Endothelial cell of umbilical vein (primary cell): ENCODE results near the gene CAMTA1. TPM values are rescaled to one million over a fixed set of nuclear protein-coding genes. Genes with fewer than 3 reads are reported as not detected.

ENCODE experiments used
- BruUV-seq: library from RNA; stranded (reverse); fragments of 400-500 nt; replicated peaks from 2 replicates; lab custom pipeline; 2021; lab: Mats Ljungman, UMichigan
- CTCF ChIA-PET: fragments of 300-600, 350-600 bp; sonication (Branson Sonifier 250); formaldehyde crosslinking; loops from one replicate; lab custom pipeline; 2021; ENCODE audit warnings: antibody characterized with exemption, inconsistent platforms; lab: Charles Lee
- POLR2A ChIA-PET: fragments of 300-600, 350-600 bp; sonication (Branson Sonifier 250); formaldehyde crosslinking; loops from one replicate; lab custom pipeline; 2021; ENCODE audit warnings: antibody characterized with exemption, inconsistent platforms; lab: Charles Lee
- DNase-seq: peaks from one replicate; pipeline ENCODE4 v3.0.0-alpha.2; 2011; ENCODE audit warnings: low read depth, low spot score
- FAIRE-seq: peaks from 2 replicates; lab custom pipeline; 2011; peaks lifted over from hg19 to GRCh38; lab: Jason Lieb, UNC
- H2AFZ ChIP-seq: 2 replicates; pipeline ENCODE4 v1.6.0; 2012; ENCODE audit warnings: low read depth, low read length, control low read depth, inconsistent platforms
- H3K27ac ChIP-seq: 2 replicates; pipeline ENCODE4 v1.5.1; 2011; ENCODE audit warnings: low read depth, mild to moderate bottlenecking, control low read depth, low read length, moderate library complexity; ENCODE audit not compliant: insufficient read depth
- H3K27me3 ChIP-seq, 2 experiments: 2 replicates each; pipeline versions ENCODE4 v1.6.0 to v1.6.1; 2011; ENCODE audit warnings: low read length in 2 of 2, mixed read lengths in 1 of 2; ENCODE audit not compliant: control insufficient read depth in 2 of 2, insufficient read depth in 2 of 2
- H3K36me3 ChIP-seq, 2 experiments: 2 replicates in 1 of 2; 3 replicates in 1 of 2; pipeline ENCODE4 v1.5.1; 2011; ENCODE audit warnings: low read length in 2 of 2, mild to moderate bottlenecking in 1 of 2, moderate library complexity in 1 of 2; ENCODE audit not compliant: control insufficient read depth in 2 of 2, insufficient read depth in 2 of 2; ENCODE audit errors: extremely low read depth in 1 of 2
- H3K4me1 ChIP-seq: 3 replicates; pipeline ENCODE4 v1.5.1; 2011; ENCODE audit warnings: mild to moderate bottlenecking, low read length; ENCODE audit not compliant: control insufficient read depth, insufficient read depth; ENCODE audit errors: extremely low read depth
- H3K4me2 ChIP-seq: 2 replicates; pipeline ENCODE4 v1.6.1; 2011; ENCODE audit warnings: low read length, control low read depth, mixed read lengths; ENCODE audit not compliant: insufficient read depth
- H3K4me3 ChIP-seq, 3 experiments: fragments of 200-600 bp in 1 of 3; sonication (generic), shearing (Covaris generic) in 1 of 3; replicated peaks in 1 of 3; 2 replicates each; pipeline ENCODE4 v1.5.1; 2011 to 2016; ENCODE audit warnings: control low read depth in 3 of 3, low read length in 3 of 3, mild to moderate bottlenecking in 2 of 3, inconsistent platforms in 1 of 3, low read depth in 1 of 3, moderate library complexity in 1 of 3; ENCODE audit not compliant: insufficient read depth in 1 of 3
- H3K79me2 ChIP-seq: 2 replicates; pipeline ENCODE4 v1.6.0; 2012; ENCODE audit warnings: low read length, inconsistent platforms; ENCODE audit not compliant: control insufficient read depth, insufficient read depth
- H3K9ac ChIP-seq: replicated peaks from 2 replicates; pipeline ENCODE3; 2011; ENCODE audit warnings: low read length, control low read depth; ENCODE audit not compliant: insufficient read depth; ENCODE audit errors: extremely low read depth
- H3K9me1 ChIP-seq: replicated peaks from 3 replicates; pipeline ENCODE4 v1.6.0; 2011; ENCODE audit warnings: mild to moderate bottlenecking, low read length; ENCODE audit not compliant: control insufficient read depth, insufficient read depth; ENCODE audit errors: extremely low read depth
- H3K9me3 ChIP-seq: replicated peaks from 2 replicates; pipeline ENCODE4 v1.5.1; 2012; ENCODE audit warnings: low read length, inconsistent platforms; ENCODE audit not compliant: control insufficient read depth, insufficient read depth
- H4K20me1 ChIP-seq: replicated peaks from 2 replicates; pipeline ENCODE3; 2011; ENCODE audit warnings: mild to moderate bottlenecking, low read length; ENCODE audit not compliant: control insufficient read depth, insufficient read depth; ENCODE audit errors: extremely low read depth
- EZH2 ChIP-seq: IDR thresholded peaks from 2 replicates; pipeline ENCODE4 v1.6.1; 2012; ENCODE audit warnings: borderline replicate concordance, low read depth, mild to moderate bottlenecking, moderate library complexity, low read length, inconsistent platforms; ENCODE audit not compliant: severe bottlenecking
- FOS ChIP-seq: IDR thresholded peaks from 2 replicates; pipeline ENCODE4 v1.6.1; 2011; ENCODE audit warnings: mild to moderate bottlenecking, low read length, moderate library complexity, borderline replicate concordance; ENCODE audit not compliant: insufficient read depth
- GATA2 ChIP-seq: IDR thresholded peaks from 2 replicates; pipeline ENCODE4 v1.7.0; 2011; ENCODE audit warnings: low read depth, mild to moderate bottlenecking, moderate library complexity, mixed read lengths, low read length; ENCODE audit not compliant: insufficient read length, insufficient read depth
- JUN ChIP-seq: IDR thresholded peaks from 2 replicates; pipeline ENCODE4 v1.6.1; 2011; ENCODE audit warnings: borderline replicate concordance, low read depth; ENCODE audit not compliant: insufficient read length, insufficient read depth
- MYC ChIP-seq: IDR thresholded peaks from one replicate; pipeline ENCODE4 v1.6.1; 2011; ENCODE audit warnings: mild to moderate bottlenecking, low read depth, low read length
- POLR2A ChIP-seq: IDR thresholded peaks from 2 replicates; pipeline ENCODE4 v1.6.1; 2012; ENCODE audit warnings: low read depth, mild to moderate bottlenecking, control low read depth, low read length
- POLR2AphosphoS5 ChIP-seq: IDR thresholded peaks from 2 replicates; pipeline ENCODE4 v1.6.1; 2012; ENCODE audit warnings: low read depth, mild to moderate bottlenecking, control low read depth, low read length, moderate library complexity; ENCODE audit not compliant: insufficient read depth
- dilution Hi-C: fragments of 300-500 bp; cut with MboI; formaldehyde crosslinking; loops from one replicate; pipeline ENCODE4 v1.15.0; 2019; ENCODE audit warnings: low sequenced_read_pairs; ENCODE audit not compliant: extremely low pct_ligation_motif_present
- intact Hi-C: fragments of 100-400 bp; cut with micrococcal nuclease; formaldehyde crosslinking; loops from one replicate; pipeline ENCODE4 v1.10.0; 2022
- polyA plus RNA-seq, 4 experiments: library from polyadenylated mRNA; depleted of rRNA in 3 of 4; stranded (reverse) in 3 of 4; unstranded in 1 of 4; fragments of >200 nt; gene quantifications; 2 replicates each; pipeline versions ENCODE4 v1.2.1 to v1.2.3, GENCODE V29; 2011 to 2012; ENCODE audit warnings: missing spikeins in 1 of 4
- total RNA-seq: library from RNA; stranded (reverse); gene quantifications from 2 replicates; pipeline ENCODE4 v1.2.3, GENCODE V29; 2021
- TF ChIP-seq, protein P1 (sequence below): IDR thresholded peaks from 2 replicates; pipeline ENCODE4 v1.6.1; 2011; ENCODE audit not compliant: insufficient read depth, insufficient read length
- TF ChIP-seq, protein P2 (sequence below), 2 donors: IDR thresholded peaks; 1 replicate in 1 of 2; 2 replicates in 1 of 2; pipeline ENCODE4 v1.5.1; 2011; ENCODE audit warnings: low read length in 2 of 2, mild to moderate bottlenecking in 2 of 2, moderate library complexity in 2 of 2, control low read depth in 1 of 2, inconsistent platforms in 1 of 2, low read depth in 1 of 2; ENCODE audit not compliant: insufficient read depth in 1 of 2; ENCODE audit errors: extremely low read depth in 1 of 2

Gene CAMTA1
- total and polyA plus RNA-seq, 2 donors (not counting 3 experiments of a cell fraction or from before 2014, with no cell fraction given), result 50.8 to 92.7 TPM

DNA sequence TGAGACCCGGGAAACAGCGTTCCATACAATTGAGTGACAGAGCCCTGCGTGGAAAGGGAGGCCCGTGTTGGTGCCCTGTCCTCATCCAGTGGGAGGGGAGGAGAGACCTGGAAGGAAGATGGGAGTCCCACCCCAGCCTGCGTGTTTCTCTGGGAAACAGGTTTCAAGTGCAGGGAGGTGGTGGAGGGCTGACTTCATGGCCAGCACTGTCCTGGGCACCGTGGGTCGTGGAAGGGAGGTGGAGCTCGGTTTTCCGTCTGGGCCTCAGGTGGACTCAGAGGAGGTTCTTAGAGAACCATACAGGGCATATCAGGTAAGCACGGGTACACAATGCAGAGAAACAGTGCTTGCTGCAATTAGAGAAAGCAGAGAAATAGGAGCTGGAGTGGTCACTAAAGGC, 222.6 kb downstream of the CAMTA1 start:
- BruUV-seq, result no TSS peak
- Histone ChIP-seq H3K27me3 (no peaks in the 10 kb centered on the region), H4K20me1 (no peaks in the 10 kb centered on the region), H2AFZ (no peak overlapping the region), H3K27ac (no peak overlapping the region), H3K9me1 (no peaks in the 10 kb centered on the region), H3K4me3 (no peak overlapping the region), H3K4me2 (no peak overlapping the region), H3K36me3 (no peaks in the 10 kb centered on the region), H3K9ac (no peak overlapping the region), H3K79me2 (no peaks in the 10 kb centered on the region), H3K9me3 (no peaks in the 10 kb centered on the region), H3K4me1 (no peaks in the 10 kb centered on the region)
- DNase-seq (no peak), FAIRE-seq (no peak)
- ChIA-PET CTCF (interaction anchor here (2.3 kb wide), 1 partner anchor 35 kb away, joined by 8 read pairs; no protein-coding TSS in a partner anchor), POLR2A (no interaction called here)
- no peak for TF ChIP-seq POLR2AphosphoS5
- TF ChIP-seq MYC, result no peak
- no peak for TF ChIP-seq EZH2
- TF ChIP-seq, protein P1, sequence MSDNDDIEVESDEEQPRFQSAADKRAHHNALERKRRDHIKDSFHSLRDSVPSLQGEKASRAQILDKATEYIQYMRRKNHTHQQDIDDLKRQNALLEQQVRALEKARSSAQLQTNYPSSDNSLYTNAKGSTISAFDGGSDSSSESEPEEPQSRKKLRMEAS, result no peak
- TF ChIP-seq FOS, result no peak
- TF ChIP-seq POLR2A, result no peak
- no peak for TF ChIP-seq JUN
- TF ChIP-seq, protein P2, sequence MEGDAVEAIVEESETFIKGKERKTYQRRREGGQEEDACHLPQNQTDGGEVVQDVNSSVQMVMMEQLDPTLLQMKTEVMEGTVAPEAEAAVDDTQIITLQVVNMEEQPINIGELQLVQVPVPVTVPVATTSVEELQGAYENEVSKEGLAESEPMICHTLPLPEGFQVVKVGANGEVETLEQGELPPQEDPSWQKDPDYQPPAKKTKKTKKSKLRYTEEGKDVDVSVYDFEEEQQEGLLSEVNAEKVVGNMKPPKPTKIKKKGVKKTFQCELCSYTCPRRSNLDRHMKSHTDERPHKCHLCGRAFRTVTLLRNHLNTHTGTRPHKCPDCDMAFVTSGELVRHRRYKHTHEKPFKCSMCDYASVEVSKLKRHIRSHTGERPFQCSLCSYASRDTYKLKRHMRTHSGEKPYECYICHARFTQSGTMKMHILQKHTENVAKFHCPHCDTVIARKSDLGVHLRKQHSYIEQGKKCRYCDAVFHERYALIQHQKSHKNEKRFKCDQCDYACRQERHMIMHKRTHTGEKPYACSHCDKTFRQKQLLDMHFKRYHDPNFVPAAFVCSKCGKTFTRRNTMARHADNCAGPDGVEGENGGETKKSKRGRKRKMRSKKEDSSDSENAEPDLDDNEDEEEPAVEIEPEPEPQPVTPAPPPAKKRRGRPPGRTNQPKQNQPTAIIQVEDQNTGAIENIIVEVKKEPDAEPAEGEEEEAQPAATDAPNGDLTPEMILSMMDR (IDR thresholded peaks at IDR 0.05; ENCODE audit: extremely low read depth in 1 of 2, insufficient read depth in 1 of 2, low read depth in 1 of 2, low read length in 2 of 2), result no peak
- no peak for TF ChIP-seq GATA2
- intact Hi-C loops, result no loop called here
- dilution Hi-C loops, result no loop called here
